SK-N-MC (cell line): ENCODE results near the gene PHKG2.

ENCODE experiments used
- EZH2 ChIP-seq: fragments of 200-600 bp; sonication (generic); IDR thresholded peaks from one replicate; pipeline ENCODE4 v1.6.1; 2017; ENCODE audit warnings: antibody characterized with exemption
- POLR2AphosphoS5 ChIP-seq: IDR thresholded peaks from 2 replicates; pipeline ENCODE4 v1.6.1; 2012; ENCODE audit warnings: mild to moderate bottlenecking, low read depth, low read length, borderline replicate concordance

GRCh38 chr16:30750201-30750600 lies 2.0 kb downstream of the PHKG2 start:
- TF ChIP-seq POLR2AphosphoS5, result no peak
- no peak for TF ChIP-seq EZH2
